ENCODE measurements around the gene SLC6A3.

SLC6A3 gene

GRCh38 chr5:1347571-1347970, 97.7 kb downstream of the SLC6A3 start:
- DNase-seq (ENCODE audit: low spot score), result no peak

GRCh38 chr5:1346627-1347440, 98.4 kb downstream of the SLC6A3 start:
- DNase-seq (ENCODE audit: low spot score), result no peak

- no peak for DNase-seq (ENCODE audit: low spot score)
Measured at GRCh38 chr5:1345876-1346626, 99.2 kb downstream of the SLC6A3 start.

- DNase-seq (ENCODE audit: low spot score), result peak; percentile 85
Measured at GRCh38 chr5:1344975-1345838, 100.0 kb downstream of the SLC6A3 start, which contains the start of gene CLPTM1L. CLPTM1L (minus strand) TSS chr5:1345099; CDS start chr5:1344841, 258 bp downstream.

- DNase-seq (ENCODE audit: low spot score), result peak; percentile 7
Measured at GRCh38 chr5:1343931-1344901, 101.0 kb downstream of the SLC6A3 start.

GRCh38 chr5:1343315-1343751, 101.9 kb downstream of the SLC6A3 start:
- DNase-seq (ENCODE audit: low spot score), result no peak

Measured in CD4-positive, alpha-beta T cell treated with Interleukin-2 at 100 ng/mL for 4 hours (primary cell).